DND-41 (cell line): Measurements from ENCODE around the gene AMELY.
"Not testable (repeated sequence)": the region's sequence is repeated elsewhere in the genome, so short reads cannot be mapped to it uniquely, and the experiment has no call there.

Experiments used
- ATAC-seq: fragments of 200-7000 bp; cut with Tn5 transposase; 3 replicates; pipeline ENCODE4 v1.9.1; 2021; ENCODE audit warnings: low read depth; ENCODE audit not compliant: insufficient read depth
- DNase-seq: peaks from one replicate; pipeline ENCODE4 v3.0.0-alpha.2; 2020
- H2AFZ ChIP-seq: 2 replicates; pipeline ENCODE4 v1.6.0; 2012; ENCODE audit warnings: low read depth, low read length
- H3K27ac ChIP-seq: 2 replicates; pipeline ENCODE4 v1.5.1; 2012; ENCODE audit warnings: low read length, inconsistent platforms
- H3K27me3 ChIP-seq: fragments of 200-600 bp; sonication (generic); 2 replicates; pipeline ENCODE4 v1.6.0; 2012; ENCODE audit warnings: low read length, mild to moderate bottlenecking, inconsistent platforms; ENCODE audit not compliant: insufficient read depth, poor library complexity
- H3K36me3 ChIP-seq: 2 replicates; pipeline ENCODE4 v1.5.1; 2012; ENCODE audit warnings: low read length, inconsistent platforms; ENCODE audit not compliant: insufficient read depth
- H3K4me1 ChIP-seq: 2 replicates; pipeline ENCODE4 v1.5.1; 2012; ENCODE audit warnings: mild to moderate bottlenecking, low read length; ENCODE audit not compliant: insufficient read depth
- H3K4me2 ChIP-seq: 2 replicates; pipeline ENCODE4 v1.6.0; 2012; ENCODE audit warnings: mild to moderate bottlenecking, moderate library complexity, low read length, inconsistent platforms; ENCODE audit not compliant: insufficient read depth
- H3K4me3 ChIP-seq, 2 experiments: fragments of 200-600 bp in 1 of 2; shearing (Covaris generic) in 1 of 2; 2 replicates each; pipeline ENCODE4 v1.5.1; 2012 to 2016; ENCODE audit warnings: inconsistent platforms in 2 of 2, low read length in 2 of 2, mild to moderate bottlenecking in 2 of 2, low read depth in 1 of 2, moderate library complexity in 1 of 2
- H3K79me2 ChIP-seq: 2 replicates; pipeline ENCODE4 v1.6.0; 2012; ENCODE audit warnings: low read length, inconsistent platforms; ENCODE audit not compliant: insufficient read depth
- H3K9ac ChIP-seq: 2 replicates; pipeline ENCODE4 v1.6.0; 2012; ENCODE audit warnings: low read depth, mild to moderate bottlenecking, inconsistent platforms, low read length, moderate library complexity
- H3K9me3 ChIP-seq: 2 replicates; pipeline ENCODE4 v1.5.1; 2012; ENCODE audit warnings: low read length, moderate library complexity, mild to moderate bottlenecking, inconsistent platforms; ENCODE audit not compliant: insufficient read depth, severe bottlenecking
- H4K20me1 ChIP-seq: 2 replicates; pipeline ENCODE4 v1.6.0; 2012; ENCODE audit warnings: low read length; ENCODE audit not compliant: insufficient read depth
- EZH2 ChIP-seq: IDR thresholded peaks from 3 replicates; pipeline ENCODE4 v1.6.1; 2012; ENCODE audit warnings: borderline replicate concordance, low read depth, mild to moderate bottlenecking, moderate library complexity, low read length, inconsistent platforms; ENCODE audit not compliant: severe bottlenecking
- TF ChIP-seq, protein P1 (sequence below): IDR thresholded peaks from 2 replicates; pipeline ENCODE4 v1.5.1; 2012; ENCODE audit warnings: borderline replicate concordance, low read length, moderate library complexity, mild to moderate bottlenecking; ENCODE audit not compliant: poor library complexity, severe bottlenecking; ENCODE audit errors: extremely low read depth

Gene AMELY

DNA sequence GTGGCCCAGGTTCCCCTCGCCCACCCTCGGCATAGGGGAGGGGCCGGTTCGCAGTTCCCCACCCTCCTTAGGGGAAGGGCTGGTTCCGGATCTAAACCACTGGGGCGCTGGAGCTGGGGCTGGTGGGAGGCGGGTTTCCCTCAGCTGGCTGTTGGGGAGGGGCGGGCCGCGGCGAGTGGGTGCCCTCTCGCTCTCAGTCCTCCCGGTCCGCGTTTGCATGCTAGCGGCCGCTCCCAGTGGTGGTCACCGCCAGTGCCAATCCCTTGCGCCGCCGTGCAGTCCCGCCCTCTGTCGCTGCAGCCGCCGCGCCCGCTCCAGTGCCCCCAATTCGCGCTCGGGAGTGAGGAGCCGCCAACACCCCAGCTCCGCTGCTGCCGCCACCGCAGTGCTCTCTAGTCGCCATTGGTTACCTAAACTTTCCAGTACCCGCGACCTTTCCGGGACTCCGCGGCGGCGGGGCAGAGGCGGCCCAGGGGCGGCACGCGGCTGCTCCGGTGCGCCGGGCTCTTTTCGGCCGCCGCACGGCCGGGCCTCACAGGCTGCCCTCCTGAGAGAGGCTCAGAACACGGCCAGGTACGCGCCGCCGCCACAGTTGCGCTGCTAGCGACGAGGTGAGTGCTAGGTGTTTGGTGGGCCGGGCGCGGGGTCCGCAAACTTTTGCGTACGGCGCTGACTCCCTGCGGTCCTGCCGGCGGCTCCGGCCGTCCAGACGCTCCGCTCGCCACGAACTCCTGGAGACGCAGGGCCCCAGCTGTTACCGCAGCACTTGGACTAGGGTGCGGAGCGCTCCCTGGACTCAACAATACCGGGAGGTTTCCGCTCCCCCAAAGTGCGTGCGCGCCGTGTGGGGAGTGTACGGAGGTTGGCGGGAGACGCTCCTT is 940 bp downstream of the AMELY start, which contains the start of gene TBL1Y:
Gene TBL1Y, plus strand, starts transcription at position 326 of the 881 bp plus-strand sequence. CDS start 114,388 bp downstream, outside the sequence.
- no peak within 1 kb of the TSS for H3K4me2 ChIP-seq
- no peak within 1 kb of the TSS for H3K9ac ChIP-seq

DNA sequence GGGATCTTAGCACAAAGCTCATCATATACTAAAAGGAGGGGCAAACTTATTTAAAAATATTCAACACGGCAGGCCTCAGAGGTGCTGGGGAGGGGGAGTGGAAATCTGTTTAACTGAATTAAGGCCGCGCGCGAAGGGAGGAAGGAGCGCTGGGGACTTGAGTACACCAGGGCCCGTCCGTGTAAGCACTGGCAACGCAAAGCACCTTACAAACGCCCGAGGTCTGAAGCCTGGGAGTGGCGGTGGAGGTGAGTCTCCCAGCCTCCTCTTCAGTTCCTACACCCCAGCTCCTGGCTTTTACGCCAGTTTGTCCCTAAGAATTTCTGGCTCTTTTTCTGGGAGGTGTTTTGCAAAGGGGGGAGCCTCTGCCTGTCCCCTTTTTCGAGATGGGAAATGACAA is 1.7 kb downstream of the AMELY start:
- Histone ChIP-seq H3K27me3 (no peaks in the 10 kb centered on the region), H3K36me3 (no peaks in the 10 kb centered on the region), H3K9me3 (no peaks in the 10 kb centered on the region), H3K79me2 (no peaks in the 10 kb centered on the region), H3K4me2 (no peak overlapping the region), H3K4me3 (no peak overlapping the region), H3K4me1 (no peaks in the 10 kb centered on the region), H3K9ac (no peak overlapping the region), H4K20me1 (no peaks in the 10 kb centered on the region), H3K27ac (no peak overlapping the region), H2AFZ (no peak overlapping the region)
- no peak for ATAC-seq
- no peak for DNase-seq
- no peak for TF ChIP-seq EZH2
- TF ChIP-seq, protein P1, sequence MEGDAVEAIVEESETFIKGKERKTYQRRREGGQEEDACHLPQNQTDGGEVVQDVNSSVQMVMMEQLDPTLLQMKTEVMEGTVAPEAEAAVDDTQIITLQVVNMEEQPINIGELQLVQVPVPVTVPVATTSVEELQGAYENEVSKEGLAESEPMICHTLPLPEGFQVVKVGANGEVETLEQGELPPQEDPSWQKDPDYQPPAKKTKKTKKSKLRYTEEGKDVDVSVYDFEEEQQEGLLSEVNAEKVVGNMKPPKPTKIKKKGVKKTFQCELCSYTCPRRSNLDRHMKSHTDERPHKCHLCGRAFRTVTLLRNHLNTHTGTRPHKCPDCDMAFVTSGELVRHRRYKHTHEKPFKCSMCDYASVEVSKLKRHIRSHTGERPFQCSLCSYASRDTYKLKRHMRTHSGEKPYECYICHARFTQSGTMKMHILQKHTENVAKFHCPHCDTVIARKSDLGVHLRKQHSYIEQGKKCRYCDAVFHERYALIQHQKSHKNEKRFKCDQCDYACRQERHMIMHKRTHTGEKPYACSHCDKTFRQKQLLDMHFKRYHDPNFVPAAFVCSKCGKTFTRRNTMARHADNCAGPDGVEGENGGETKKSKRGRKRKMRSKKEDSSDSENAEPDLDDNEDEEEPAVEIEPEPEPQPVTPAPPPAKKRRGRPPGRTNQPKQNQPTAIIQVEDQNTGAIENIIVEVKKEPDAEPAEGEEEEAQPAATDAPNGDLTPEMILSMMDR = no peak

More for the DNA sequence above, 940 bp downstream of the AMELY start, which contains the start of gene TBL1Y:
- TF ChIP-seq EZH2 = no peak
- TF ChIP-seq, protein P1 = no peak
- H3K27ac ChIP-seq = no peak within 1 kb of the TSS
- H3K9me3 ChIP-seq = no peaks in the 10 kb centered on the region
- no peaks in the 10 kb centered on the region for H4K20me1 ChIP-seq
- ATAC-seq (no peak), DNase-seq (no peak)
- no peak within 1 kb of the TSS for H2AFZ ChIP-seq
- H3K4me1 ChIP-seq = no peaks in the 10 kb centered on the region
- H3K79me2 ChIP-seq = no peaks in the 10 kb centered on the region
- no peak within 1 kb of the TSS for H3K4me3 ChIP-seq
- no peaks in the 10 kb centered on the region for H3K36me3 ChIP-seq
- H3K27me3 ChIP-seq = no peaks in the 10 kb centered on the region

DNA sequence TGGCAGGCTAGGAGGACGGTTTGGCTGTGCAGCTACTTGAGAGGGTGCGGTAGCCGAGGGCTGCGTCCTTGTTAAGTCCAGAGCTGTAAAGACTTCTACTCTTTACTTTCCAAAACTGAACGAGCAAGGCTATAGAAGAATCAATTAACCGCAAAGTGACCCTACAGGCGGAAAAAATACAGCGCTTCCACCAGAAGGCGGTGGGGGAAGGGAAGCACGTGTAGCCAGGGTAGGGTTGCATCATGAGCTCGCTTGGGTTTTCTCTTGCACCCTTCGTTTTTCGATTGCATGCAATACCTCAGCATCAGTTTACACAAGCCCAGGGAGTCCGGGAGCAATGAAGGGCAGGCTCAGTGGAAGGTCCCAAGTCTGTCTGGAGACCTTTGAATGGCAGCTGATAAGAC is 2.4 kb downstream of the AMELY start:
- no peaks in the 10 kb centered on the region for H3K4me1 ChIP-seq
- no peak overlapping the region for H3K9ac ChIP-seq
- H3K36me3 ChIP-seq = no peaks in the 10 kb centered on the region
- no peak overlapping the region for H3K4me3 ChIP-seq
- H2AFZ ChIP-seq = no peak overlapping the region
- no peak overlapping the region for H3K27ac ChIP-seq
- H3K9me3 ChIP-seq = no peaks in the 10 kb centered on the region
- no peaks in the 10 kb centered on the region for H3K79me2 ChIP-seq
- TF ChIP-seq EZH2 = no peak
- TF ChIP-seq, protein P1 = no peak
- DNase-seq = no peak
- no peaks in the 10 kb centered on the region for H3K27me3 ChIP-seq
- H3K4me2 ChIP-seq = no peak overlapping the region
- no peaks in the 10 kb centered on the region for H4K20me1 ChIP-seq
- ATAC-seq = no peak

DNA sequence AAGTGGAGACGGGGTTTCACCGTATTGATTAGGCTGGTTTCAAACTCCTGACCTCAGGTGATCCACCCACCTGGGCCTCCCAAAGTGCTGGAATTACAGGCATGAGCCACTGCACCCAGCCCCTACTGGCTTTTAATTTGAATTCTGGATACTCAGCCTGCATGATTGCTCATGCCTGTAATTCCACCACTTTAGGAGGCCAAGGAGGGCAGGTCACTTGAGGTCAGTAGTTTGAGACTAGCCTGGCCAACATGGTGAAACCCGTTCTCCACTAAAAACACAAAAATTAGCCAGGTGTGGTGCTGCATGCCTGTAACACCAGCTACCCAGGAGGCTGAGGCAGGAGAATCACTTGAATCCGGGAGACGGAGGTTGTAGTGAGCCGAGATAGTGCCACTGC is 3.5 kb downstream of the AMELY start:
- not testable (repeated sequence) for H3K4me3 ChIP-seq, H3K4me2 ChIP-seq, H2AFZ ChIP-seq, H3K79me2 ChIP-seq, H3K27me3 ChIP-seq, H3K4me1 ChIP-seq, DNase-seq, H3K36me3 ChIP-seq, ATAC-seq, H4K20me1 ChIP-seq, H3K9ac ChIP-seq, H3K27ac ChIP-seq, H3K9me3 ChIP-seq
